HTR-8/SVneo (cell line): ENCODE data around the gene RMP24.
"Not testable (repeated sequence)": the region's sequence is repeated elsewhere in the genome, so short reads cannot be mapped to it uniquely, and the experiment has no call there.

ENCODE experiments used
- DNase-seq: peaks from one replicate; pipeline ENCODE4 v3.0.0; 2011; ENCODE audit warnings: low spot score, mixed read lengths; ENCODE audit not compliant: insufficient read length
- FAIRE-seq: peaks from 2 replicates; lab custom pipeline; 2011; peaks lifted over from hg19 to GRCh38; lab: Jason Lieb, UNC

RMP24 gene

DNA sequence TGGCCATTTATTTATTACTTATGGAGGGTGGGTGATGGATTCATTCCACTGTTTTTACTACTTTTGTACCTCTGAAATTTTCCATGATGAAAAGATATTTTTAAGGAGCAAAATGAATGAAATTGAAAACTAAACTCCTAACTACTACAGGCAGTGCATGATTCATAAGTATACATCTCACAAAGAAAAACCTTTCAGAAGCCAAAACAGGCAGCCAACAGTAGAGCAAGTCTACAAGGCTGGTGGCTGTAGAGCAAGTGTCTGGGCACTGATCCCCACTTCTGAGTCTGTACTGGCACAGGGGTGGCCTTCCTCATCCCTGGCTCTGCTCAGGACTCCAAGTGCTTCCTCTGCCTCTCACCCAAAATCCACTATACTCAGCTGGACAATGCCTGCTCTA lies 8.2 kb upstream of the RMP24 start:
- FAIRE-seq = no peak
- DNase-seq = no peak

DNA sequence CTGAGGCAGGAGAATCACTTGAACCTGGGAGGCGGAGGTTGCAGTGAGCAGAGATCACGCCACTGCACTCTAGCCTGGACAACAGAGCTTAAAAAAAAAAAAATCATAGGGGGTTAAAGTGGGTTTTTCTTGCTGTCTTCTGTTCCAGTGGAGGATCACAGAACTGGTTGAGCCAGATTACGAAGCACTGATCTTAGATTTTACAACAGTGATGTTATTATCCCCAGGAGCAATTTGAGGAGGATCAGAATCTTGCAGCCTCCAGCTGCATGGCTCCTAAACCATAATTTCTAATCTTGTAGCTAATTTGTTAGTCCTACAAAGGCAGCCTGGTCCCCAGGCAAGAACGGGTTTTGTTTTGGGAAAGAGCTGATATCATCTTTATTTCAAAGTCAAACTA lies 4.6 kb upstream of the RMP24 start:
- not testable (repeated sequence) for DNase-seq, FAIRE-seq

- FAIRE-seq = no peak
- no peak for DNase-seq
Observed at GRCh38 chr18:35968278-35968880, 4.1 kb upstream of the RMP24 start.

DNA sequence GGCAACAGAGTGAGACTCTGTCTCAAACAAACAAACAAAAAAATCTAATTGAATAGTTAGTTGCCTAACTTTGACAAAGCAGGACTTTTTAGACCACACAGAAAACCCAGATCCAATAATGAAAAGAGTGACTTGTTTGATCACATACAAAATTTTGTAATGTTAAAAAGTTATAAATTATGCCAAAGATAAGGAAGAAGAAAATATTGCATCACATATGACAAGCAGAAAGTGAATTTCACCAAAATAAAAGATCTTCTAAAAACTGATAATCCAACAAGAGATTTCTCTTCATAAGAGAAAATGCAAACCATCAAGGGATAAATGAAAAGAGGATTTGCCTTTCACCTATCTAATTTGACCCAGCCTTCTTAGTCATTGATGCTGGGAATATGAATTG lies 2.8 kb upstream of the RMP24 start:
- DNase-seq (no peak), FAIRE-seq (no peak)

- DNase-seq (no peak), FAIRE-seq (no peak)
Observed at GRCh38 chr18:35971661-35972196, 750 bp upstream of the RMP24 start.

DNA sequence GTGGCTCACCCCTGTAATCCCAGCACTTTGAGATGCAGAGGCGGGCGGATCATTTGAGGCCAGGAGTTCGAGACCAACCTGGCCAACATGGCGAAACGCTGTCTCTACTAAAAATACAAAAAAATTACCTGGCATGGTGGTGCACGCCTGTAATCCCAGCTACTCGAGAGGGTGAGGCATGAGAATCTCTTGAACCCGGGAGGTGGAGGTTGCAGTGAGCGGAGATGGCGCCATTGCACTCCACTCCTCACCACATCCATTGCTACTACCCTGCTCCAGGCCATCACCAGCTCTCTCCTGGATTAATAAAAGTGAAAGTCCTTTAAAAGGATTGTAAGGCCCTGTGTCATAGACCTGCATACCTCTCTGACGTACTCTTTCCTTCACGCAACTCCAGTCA lies 1.2 kb downstream of the RMP24 start:
- no peak for FAIRE-seq
- no peak for DNase-seq

- FAIRE-seq (no peak), DNase-seq (no peak)
Observed at GRCh38 chr18:35974181-35974580, 1.7 kb downstream of the RMP24 start.

DNA sequence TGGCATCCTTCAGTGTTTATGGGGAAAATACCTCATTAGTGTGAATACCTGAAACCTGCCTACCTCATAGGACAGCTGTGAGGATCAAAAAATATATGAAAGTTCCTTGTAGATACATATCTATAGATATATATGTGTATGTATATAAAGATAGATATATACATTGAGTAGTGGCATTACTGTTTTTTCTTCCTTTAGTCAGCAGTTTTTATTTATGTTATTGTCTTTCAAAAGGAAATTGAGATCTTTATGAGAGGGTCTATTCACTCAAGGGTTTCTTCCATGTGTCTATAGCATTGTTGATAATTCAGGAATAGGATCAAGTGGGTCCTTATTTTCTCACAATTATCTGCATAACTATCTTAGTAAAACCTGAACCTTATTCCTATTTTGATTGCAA lies 6.6 kb downstream of the RMP24 start:
- FAIRE-seq = no peak
- no peak for DNase-seq

- FAIRE-seq (no peak), DNase-seq (no peak)
Observed at GRCh38 chr18:35982409-35983114, 10.1 kb downstream of the RMP24 start.

GRCh38 chr18:35983147-35983546 lies 10.7 kb downstream of the RMP24 start:
- FAIRE-seq (no peak), DNase-seq (no peak)

GRCh38 chr18:35983818-35984217 lies 11.3 kb downstream of the RMP24 start:
- FAIRE-seq = no peak
- DNase-seq = no peak

DNA sequence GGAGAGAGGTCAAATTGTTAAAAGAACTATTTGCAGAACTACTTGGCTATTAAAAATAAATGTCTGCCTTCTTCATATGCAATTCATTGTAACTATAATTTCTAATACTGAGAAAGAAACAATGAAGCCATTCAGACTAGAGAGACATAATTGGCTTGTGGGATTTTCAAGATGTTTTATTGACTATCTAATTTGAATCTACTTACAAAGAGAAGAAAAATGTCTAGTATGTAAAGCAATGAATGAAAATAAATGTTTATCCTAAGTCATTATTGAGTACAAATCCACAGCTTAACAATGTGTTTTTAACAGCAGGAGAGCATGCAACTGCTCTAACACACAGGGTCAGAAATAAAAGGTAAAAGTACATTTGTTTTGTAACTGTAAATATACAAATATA lies 19.2 kb downstream of the RMP24 start:
- DNase-seq (no peak), FAIRE-seq (no peak)

DNA sequence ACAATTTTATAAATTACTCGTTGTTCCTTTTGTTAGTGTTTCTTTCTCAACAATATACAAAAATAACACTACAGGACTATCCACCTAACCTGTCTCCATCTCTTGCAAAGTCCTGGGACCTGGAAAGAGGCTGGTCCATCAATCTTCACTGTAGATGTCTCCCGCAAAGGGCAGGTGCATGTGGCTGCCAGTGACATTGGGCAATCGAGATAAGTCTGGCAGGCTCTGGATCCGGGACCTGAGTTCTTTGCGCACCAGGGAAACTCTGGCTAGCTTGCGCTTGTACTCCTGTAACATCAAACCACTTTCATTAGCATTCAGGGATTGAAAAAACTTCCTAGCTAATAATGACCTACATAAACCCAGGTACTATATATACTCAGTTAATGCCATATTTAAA lies 20.5 kb downstream of the RMP24 start:
- FAIRE-seq (no peak), DNase-seq (no peak)

DNA sequence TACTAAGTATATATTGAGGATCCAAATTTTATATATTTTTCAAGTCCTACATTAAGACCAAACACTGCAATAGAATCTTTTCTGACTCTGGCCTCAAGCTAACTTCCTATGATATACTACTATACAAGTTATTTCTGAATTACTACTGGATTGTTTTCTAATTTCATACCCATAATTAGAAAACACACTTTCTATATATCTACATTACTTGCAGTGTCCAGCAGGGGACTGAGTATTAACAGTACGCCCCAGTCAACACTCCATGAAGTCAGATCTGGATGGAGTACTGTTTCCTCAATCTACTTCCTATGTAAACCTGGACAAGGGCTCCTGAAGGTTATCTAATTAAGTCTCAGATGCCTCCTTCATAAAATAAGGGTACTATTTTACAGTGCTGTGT lies 26.5 kb downstream of the RMP24 start:
- peak; percentile 1 for DNase-seq
- no peak for FAIRE-seq

DNA sequence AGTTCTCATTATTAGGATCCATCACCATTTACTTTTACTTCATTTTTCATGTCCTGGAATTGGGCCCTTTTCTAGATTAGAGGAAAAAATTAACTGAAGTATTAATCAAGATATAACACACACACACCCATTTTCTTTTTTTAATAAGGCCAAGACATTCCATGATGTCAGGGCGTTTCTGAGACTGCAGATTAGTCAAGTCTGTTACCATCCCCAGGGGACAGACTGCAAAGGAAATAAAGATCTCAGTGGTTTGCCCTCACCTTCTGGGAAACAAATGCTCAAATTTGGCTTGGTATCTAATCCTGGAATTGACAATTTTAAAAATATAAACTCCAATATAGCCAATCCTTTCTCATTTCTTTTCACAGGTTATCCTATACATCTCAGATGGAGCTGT lies 27.4 kb downstream of the RMP24 start:
- DNase-seq (no peak), FAIRE-seq (no peak)

GRCh38 chr18:36006997-36007396 lies 34.5 kb downstream of the RMP24 start:
- DNase-seq (no peak), FAIRE-seq (no peak)

DNA sequence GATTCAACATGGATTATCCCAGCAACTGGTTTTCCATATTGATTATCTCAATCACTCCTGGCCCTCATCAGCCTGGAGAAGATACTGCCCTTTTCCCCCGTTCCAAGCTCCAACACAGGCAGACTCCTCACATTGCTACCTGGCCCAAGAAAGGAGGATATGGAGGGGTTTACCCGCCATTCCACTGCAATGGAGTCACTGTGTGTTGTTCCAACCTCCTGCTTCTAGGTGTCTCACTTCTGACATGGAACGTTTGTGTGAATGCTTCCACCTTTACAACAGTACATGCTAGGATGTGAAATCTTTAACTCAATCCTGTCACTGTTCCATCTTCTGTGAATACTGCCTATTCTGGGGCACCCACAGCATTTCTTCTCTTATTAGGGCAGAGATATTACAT lies 36.7 kb downstream of the RMP24 start:
- no peak for DNase-seq
- FAIRE-seq = no peak

- FAIRE-seq = no peak
- DNase-seq = no peak
Observed at GRCh38 chr18:36012891-36013290, 40.4 kb downstream of the RMP24 start.

DNA sequence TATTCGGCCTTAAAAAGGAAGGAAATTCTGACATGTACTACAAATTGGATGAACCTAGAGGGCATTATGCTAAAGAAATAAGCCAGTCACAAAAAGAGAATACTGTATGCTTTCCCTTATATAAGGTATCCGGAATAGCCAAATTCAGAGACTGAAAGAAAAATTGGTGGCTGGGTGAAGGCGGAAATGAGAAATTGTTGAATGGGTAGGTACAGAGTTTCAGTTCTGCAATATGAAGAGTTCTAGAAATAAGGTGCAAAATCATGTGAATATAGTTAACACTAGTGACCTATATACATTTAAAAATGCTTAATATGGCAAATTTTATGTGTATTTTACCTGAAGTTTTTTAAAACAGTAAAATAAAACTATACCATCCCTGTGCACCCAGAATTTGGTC lies 43.1 kb downstream of the RMP24 start:
- no peak for DNase-seq
- FAIRE-seq = no peak

- DNase-seq (no peak), FAIRE-seq (no peak)
Observed at GRCh38 chr18:36017232-36017631, 44.8 kb downstream of the RMP24 start.

DNA sequence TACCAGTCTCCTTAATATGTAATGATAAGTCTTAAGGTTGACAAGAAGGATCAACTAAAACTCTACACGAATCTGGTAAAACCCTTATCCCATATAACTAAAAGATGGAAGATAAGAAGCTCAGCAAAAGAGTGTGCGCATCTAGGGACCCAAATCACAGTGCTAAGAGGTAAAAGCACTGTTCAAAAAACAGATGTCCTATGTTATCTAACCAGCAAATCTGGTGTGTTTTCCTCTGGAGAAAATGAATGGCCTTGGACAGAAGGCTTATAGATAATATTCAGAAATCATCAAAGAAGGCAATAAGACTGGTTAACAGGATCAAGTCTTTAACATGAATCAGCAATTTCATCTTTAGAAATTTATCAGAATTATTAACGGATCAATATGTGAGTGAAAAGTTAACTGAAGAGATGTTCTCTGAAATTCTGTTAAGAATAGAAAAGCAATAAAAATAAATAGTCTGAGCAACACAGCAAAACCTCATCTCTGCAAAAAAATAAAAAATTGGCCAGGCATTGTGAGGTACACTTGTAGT lies 47.8 kb downstream of the RMP24 start:
- no peak for FAIRE-seq

DNA sequence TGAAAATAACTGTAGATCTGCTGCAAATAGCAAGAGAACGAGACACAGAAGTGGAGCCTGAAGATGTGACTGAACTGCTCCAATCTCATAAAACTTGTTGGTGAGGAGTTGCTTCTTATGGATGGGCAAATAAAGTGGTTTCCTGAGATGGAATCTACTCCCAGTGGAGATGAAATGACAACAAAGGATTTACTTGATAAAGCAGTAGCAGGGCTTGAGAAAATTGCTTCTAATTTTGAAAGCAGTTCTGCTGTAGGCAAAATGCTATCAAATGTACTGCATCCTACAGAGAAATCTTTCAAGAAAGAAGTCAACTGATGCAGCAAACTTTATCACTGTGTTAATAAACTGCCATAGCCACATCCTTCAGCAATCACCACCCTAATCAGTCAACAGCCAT lies 50.9 kb downstream of the RMP24 start:
- DNase-seq (no peak), FAIRE-seq (no peak)

More for the DNA sequence above, 47.8 kb downstream of the RMP24 start:
- DNase-seq = no peak
